Esophagus mucosa (tissue), 1 donor: Measurements from ENCODE around the gene PTPN14. TPM values are rescaled to one million over a fixed set of nuclear protein-coding genes. Genes with fewer than 3 reads are reported as not detected.

Experiments used
- ATAC-seq: fragments of 200-7000 bp; cut with Tn5 transposase; one replicate; pipeline ENCODE4 v1.9.1; 2020
- total RNA-seq: library from RNA; stranded (reverse); gene quantifications from one replicate; pipeline ENCODE4 v1.2.4, GENCODE V29; 2023
- donor health status: DM: yes; HTN: yes; CAD: no.

PTPN14 gene
- total RNA-seq, 1 donor from 2014 or later: 25.3 TPM

DNA sequence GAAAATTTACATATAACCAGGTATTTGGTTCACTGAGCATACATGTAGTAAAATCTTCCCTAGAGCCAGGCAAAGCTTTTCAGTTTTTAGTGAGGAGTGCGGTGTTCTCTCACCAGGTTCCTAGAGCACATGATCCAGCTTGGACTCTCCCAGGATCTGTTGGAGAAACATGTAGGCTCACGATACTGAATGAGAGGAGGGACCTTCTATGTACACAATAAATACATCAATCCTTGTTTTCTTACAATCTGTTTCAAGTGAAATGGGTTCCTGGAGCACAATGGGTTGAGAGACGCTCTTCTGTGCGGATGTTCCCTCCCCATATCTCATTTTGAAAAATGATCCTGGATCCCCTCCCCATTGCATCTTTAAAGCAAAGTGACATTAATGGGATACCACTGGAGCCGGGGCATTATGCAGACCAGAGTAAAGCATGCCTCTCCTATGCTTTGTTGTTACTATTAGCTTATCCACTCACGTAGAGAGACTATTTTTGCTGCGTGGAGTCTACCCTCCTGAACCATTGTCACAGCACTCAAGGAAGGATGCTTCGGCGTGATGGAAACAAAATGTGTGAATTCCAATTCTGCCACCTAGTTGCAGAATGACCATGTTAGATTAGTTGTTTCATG lies 251.1 kb downstream of the PTPN14 start:
- ATAC-seq: no peak

Other genes with a start within 250 kb of the PTPN14 start
- 28.1 TPM for gene CENPF, start 51.6 kb upstream of the PTPN14 start, total RNA-seq